ENCODE results near the gene ACMSD. TPM values are rescaled to one million over a fixed set of nuclear protein-coding genes. Genes with fewer than 3 reads are reported as not detected.

The ACMSD gene
- not detected in 2 replicates for total RNA-seq

DNA sequence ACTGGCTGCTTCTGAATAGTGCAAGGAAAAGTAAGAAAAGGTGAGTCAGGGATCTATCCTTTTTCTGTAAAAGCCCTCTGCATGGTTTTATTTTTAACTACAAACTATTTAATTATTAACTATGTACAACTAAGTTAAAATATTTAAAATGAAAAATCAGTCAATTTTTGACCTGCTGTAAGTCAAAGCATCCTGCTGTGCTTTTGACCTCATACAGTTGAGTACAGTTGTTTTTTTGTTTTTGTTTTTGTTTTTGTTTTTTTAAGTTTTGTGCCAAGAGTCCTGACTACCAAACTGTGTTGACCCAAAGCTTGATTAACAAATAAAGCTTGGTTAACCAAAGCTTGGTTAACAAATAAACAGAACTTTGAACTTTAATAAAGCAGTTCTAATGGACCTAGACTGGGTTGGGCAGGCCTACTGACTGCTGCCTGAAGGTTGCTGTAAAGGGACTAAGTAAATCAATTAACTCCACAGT is at the start of gene ACMSD:
Gene ACMSD (plus strand): TSS at position 474 of the 478 bp plus-strand sequence. CDS start 67 bp downstream, outside the sequence.

DNA sequence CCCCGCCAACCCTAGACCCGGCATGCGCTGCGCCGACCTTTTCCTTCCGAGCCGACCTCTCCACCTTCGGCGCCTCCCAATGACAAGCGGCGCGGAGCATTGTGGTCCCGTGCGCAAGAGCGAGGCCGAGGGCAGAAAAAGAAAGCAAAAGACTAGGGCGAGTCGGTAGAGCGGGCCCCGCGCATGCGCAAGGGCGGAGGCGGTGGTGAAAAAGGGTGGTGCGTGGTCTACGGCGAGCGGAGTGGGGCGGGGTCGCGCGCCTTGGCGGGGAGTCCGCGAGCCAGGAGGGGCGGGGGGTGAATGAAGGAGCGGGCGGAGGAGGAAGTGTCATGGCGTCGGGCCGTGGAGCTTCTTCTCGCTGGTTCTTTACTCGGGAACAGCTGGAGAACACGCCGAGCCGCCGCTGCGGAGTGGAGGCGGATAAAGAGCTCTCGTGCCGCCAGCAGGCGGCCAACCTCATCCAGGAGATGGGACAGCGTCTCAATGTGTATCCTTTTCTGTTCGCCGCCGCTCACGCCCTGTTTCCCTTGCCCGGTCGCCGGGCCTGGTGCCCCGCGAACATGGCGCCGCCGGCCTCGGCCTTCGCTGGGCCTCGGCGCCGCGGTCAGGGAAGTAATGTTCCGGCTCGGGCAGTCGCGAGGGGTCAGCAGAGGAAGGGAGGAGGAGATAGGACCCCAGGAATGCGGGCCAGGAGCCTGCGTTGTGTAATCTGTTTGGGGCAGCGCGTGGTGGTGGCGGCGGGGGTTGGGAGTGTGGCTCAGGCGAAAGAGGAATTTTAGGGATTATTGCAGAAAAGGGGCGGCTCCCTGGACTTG is 80.3 kb downstream of the ACMSD start, which contains the start of gene CCNT2:
Gene CCNT2 (plus strand): TSS at position 297 of the 815 bp plus-strand sequence. CDS start 33 bp downstream, at position 330.

Other genes with a start within 250 kb of the ACMSD start
- not detected in 2 replicates for gene TMEM163, start 119.6 kb upstream of the ACMSD start, total RNA-seq
- gene CCNT2, start 80.2 kb downstream of the ACMSD start, total RNA-seq = 29.9 and 34.9 TPM in 2 replicates
- not detected in 2 replicates for gene MAP3K19, start 208.8 kb downstream of the ACMSD start, total RNA-seq
- gene RAB3GAP1, start 213.7 kb downstream of the ACMSD start, total RNA-seq = 47.4 and 61.3 TPM in 2 replicates